ENCODE data around the gene TMEM218.

Gene TMEM218

GRCh38 chr11:125111343-125112207, at the start of gene TMEM218:
Gene TMEM218 (minus strand): TSS chr11:125111626. CDS start chr11:125102241, 9,385 bp downstream.
- peak; percentile 91 for DNase-seq

- DNase-seq, result no peak
Observed at GRCh38 chr11:125157953-125158680, 46.7 kb upstream of the TMEM218 start.

- no peak for DNase-seq
Observed at GRCh38 chr11:125157118-125157733, 45.8 kb upstream of the TMEM218 start.

GRCh38 chr11:125156346-125157117, 45.1 kb upstream of the TMEM218 start:
- DNase-seq, result no peak

- no peak for DNase-seq
Observed at GRCh38 chr11:125155767-125156166, 44.3 kb upstream of the TMEM218 start.

- DNase-seq, result no peak
Observed at GRCh38 chr11:125155100-125155444, 43.6 kb upstream of the TMEM218 start.

GRCh38 chr11:125154378-125155099, 43.1 kb upstream of the TMEM218 start:
- DNase-seq, result no peak

GRCh38 chr11:125153837-125154236, 42.4 kb upstream of the TMEM218 start:
- DNase-seq, result no peak

- no peak for DNase-seq
Observed at GRCh38 chr11:125148743-125149142, 37.3 kb upstream of the TMEM218 start.

- DNase-seq, result no peak
Observed at GRCh38 chr11:125148011-125148410, 36.6 kb upstream of the TMEM218 start.

GRCh38 chr11:125147280-125147679, 35.9 kb upstream of the TMEM218 start:
- DNase-seq, result no peak

- DNase-seq, result no peak
Observed at GRCh38 chr11:125146232-125146631, 34.8 kb upstream of the TMEM218 start.

GRCh38 chr11:125141686-125142535, 30.5 kb upstream of the TMEM218 start:
- peak; percentile 70 for DNase-seq

GRCh38 chr11:125141178-125141577, 29.8 kb upstream of the TMEM218 start:
- no peak for DNase-seq

- DNase-seq, result no peak
Observed at GRCh38 chr11:125140233-125140632, 28.8 kb upstream of the TMEM218 start.

GRCh38 chr11:125139778-125140177, 28.4 kb upstream of the TMEM218 start:
- DNase-seq, result no peak

- DNase-seq, result no peak
Observed at GRCh38 chr11:125138966-125139365, 27.5 kb upstream of the TMEM218 start.

GRCh38 chr11:125136001-125136400, 24.6 kb upstream of the TMEM218 start:
- DNase-seq, result no peak

- DNase-seq, result no peak
Observed at GRCh38 chr11:125132596-125132995, 21.2 kb upstream of the TMEM218 start.

- DNase-seq, result no peak
Observed at GRCh38 chr11:125132071-125132470, 20.6 kb upstream of the TMEM218 start.

- DNase-seq, result no peak
Observed at GRCh38 chr11:125129316-125129993, 18.0 kb upstream of the TMEM218 start.

Measured in activated CD4-positive, CD25-positive, alpha-beta regulatory T cell treated with anti-CD3 and anti-CD28 coated beads, Interleukin-2, amount 50 U/mL, for 72 hours (primary cell).